ENCODE results near the gene ALCAM.
A peak's percentile ranks its signal among the peaks of the same experiment; 100 is the strongest.

ALCAM gene

DNA sequence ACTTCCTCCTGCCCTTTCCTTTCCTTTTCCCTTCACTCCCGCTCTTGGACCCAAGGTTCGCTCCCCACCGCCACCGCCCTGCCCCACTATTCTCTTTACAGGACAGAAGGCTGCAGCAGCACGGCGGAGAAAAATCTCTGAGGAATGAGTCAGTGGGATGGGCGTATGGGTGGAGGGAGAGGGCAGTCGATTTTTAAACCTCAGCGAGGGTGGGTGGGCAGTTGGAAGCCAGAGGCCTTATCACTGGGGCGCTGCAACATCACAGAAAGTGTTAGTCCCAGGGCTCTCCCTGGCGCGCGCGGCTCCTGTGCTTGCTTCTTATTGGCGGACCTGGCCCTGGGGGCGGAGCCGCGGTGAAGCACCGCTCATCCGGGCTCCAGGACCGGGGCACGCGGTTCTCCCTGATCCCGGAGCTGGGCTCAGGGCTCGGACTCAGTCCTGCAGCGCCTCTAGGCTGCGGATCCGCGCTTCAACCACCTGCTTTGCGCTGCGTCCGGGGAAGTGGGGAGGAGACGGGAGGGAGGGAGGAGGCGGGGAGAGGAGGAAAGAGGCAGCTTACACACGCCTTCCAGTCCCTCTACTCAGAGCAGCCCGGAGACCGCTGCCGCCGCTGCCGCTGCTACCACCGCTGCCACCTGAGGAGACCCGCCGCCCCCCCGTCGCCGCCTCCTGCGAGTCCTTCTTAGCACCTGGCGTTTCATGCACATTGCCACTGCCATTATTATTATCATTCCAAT, at the start of gene ALCAM:
Gene ALCAM, plus strand, starts transcription at position 584 of the 737 bp plus-strand sequence.
- DNase-seq (ENCODE audit: low read depth), result peak; percentile 98
- peak within 1 kb of the TSS; percentile 95 for H3K4me3 ChIP-seq (ENCODE audit: low read depth, low read length)

DNA sequence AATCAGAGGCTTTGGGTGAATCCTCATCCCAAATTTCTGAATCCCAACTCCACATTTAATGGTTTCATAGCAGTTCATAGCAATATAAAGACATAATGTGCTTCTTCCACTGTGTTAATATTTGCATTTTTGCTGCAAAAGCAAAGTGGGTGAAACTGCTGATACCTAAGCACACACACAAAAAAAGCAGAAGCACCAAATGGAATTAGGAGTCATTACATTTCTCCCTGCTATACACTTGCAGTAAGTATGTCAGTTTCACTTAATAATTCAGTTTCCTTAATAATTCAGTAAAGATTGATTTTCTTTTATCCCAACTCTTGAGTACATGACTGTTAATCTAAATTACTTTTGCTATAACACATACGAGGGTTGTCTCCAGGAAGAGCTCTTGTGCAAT, 48.9 kb upstream of the ALCAM start:
- DNase-seq (ENCODE audit: low read depth), result no peak
- H3K4me3 ChIP-seq (ENCODE audit: low read depth, low read length), result no peak overlapping the region

DNA sequence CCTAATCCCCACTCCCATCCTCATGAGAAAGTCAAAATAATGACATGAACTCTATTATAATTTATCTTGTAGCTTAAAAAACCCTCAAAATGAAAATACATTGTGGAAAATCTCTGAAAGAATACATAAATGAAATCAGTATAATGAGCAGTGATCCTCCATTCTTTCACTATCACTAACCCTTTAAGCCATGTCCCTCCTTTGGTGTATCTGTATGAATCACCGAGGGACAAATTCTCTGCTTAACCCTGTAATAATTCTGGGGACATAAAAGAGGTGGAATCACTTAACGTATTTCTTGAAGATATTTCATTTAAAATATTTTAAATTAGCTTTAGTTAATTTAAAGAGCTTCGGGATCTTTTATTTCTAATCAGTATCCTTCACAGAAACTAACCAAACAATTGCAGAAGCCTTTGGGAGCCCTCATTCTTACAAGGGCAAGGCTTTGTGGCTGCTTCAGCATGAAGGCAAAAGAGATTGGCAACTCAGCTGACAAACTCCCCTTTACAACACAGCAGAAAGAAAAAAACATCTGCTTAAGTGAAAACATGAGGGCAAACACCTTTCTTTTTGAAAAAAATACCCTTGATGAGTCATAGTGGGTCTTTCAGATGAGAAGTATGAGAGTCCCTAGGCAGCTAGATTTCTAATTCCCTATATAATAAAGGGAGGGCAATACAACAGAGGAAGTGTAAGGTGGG, 44.0 kb upstream of the ALCAM start:
- DNase-seq (ENCODE audit: low read depth), result no peak
- no peak overlapping the region for H3K4me3 ChIP-seq (ENCODE audit: low read depth, low read length)

DNA sequence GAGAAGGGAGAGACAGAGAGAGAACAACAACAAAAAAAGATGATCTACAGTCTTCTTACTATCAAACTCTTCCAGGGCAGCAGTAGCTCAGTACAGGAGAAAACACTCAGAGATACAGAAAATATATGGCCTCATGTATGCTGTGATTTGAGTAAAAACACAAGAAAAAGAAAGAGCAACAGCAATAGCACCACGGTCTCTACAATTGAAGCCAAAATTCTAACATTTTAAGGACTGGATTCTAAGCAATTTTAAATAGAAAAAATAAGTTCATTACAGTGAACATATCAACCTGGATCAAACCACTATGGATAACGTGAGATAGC, 43.5 kb upstream of the ALCAM start:
- no peak overlapping the region for H3K4me3 ChIP-seq (ENCODE audit: low read depth, low read length)
- DNase-seq (ENCODE audit: low read depth), result no peak

DNA sequence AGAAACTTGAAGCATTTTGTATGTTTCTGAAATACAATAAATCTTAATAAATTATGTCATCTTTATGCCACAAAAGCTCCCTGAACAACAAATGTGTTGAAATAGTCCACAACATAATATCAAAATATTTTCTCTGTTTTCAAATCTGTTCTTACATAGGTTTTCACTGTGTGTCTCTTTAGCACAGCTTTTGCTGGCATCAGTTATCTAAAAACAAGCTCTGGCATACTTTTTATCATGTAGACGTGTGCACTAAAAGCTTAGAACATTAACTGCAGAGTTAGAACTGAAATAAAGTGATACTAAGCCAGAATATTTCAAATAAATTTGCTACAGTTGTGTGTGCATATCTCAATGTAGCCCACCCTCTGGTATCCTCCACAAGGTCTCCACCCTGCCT, 41.8 kb upstream of the ALCAM start:
- no peak overlapping the region for H3K4me3 ChIP-seq (ENCODE audit: low read depth, low read length)
- DNase-seq (ENCODE audit: low read depth), result no peak

DNA sequence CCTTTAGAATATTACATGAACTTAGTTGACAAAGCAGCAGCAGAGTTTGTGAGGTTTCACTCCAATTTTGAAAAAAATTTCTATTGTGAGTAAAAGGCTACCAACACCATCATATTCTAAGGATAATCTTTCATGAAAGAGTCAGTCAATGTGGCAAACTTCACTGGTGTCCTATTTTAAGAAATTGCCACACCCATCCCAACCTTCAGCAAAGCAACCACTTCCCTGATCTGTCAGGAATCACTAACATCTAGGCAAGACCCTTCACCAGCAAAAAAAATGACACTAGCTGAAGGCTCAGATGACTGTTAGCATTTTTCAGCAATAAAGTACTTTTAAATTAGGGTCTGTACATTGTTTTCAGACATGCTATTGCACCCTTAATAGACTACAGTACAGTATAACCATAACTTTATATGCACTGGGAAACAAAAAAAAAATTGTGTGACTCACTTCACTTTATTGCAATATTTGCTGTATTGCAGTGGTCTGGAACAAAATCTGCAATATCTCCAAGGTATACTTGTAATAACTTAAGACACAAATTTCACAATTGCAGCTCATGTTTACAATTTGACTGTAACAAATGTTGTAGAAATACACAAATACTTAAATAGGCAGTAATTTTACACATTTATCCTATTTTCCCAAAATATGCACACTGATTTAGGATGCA, 38.9 kb upstream of the ALCAM start:
- no peak for DNase-seq (ENCODE audit: low read depth)
- no peak overlapping the region for H3K4me3 ChIP-seq (ENCODE audit: low read depth, low read length)

DNA sequence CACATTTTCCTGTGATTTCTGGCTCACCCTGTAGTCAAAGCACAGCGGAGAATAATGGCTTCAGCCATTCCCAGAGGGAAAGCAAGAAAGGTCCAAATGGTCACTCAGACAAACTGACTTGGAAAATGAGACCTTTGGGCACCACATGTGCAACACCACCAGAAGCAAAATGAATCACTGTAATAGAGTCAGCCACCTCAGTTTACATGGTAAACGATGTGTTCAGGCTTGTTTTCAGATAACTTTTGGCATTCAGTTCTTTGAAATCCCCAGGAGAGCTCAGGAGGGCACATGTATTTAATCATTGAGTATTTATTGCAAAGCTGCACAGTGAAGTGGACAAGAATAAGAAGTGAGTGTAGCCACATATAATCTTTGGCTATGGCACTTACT, 38.4 kb upstream of the ALCAM start:
- H3K4me3 ChIP-seq (ENCODE audit: low read depth, low read length), result no peak overlapping the region
- DNase-seq (ENCODE audit: low read depth), result no peak

DNA sequence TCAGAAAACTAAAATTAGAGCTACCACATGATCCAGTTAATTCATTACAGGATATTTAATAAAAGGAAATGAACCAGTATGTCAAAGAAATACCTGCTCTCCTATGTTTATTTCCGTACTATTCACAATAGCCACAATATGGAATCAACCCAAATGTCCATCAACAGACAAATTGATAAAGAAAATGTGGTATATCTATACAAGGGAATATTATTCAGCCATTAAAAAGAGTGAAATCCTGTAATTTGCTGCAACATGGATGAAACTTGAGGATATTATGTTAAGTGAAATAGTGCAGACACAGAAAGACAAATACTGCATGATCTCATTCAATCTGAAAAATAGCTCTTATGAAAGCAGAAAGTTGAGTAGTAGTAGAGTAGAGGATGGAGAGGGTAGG, 33.7 kb upstream of the ALCAM start:
- DNase-seq (ENCODE audit: low read depth), result no peak
- no peak overlapping the region for H3K4me3 ChIP-seq (ENCODE audit: low read depth, low read length)

DNA sequence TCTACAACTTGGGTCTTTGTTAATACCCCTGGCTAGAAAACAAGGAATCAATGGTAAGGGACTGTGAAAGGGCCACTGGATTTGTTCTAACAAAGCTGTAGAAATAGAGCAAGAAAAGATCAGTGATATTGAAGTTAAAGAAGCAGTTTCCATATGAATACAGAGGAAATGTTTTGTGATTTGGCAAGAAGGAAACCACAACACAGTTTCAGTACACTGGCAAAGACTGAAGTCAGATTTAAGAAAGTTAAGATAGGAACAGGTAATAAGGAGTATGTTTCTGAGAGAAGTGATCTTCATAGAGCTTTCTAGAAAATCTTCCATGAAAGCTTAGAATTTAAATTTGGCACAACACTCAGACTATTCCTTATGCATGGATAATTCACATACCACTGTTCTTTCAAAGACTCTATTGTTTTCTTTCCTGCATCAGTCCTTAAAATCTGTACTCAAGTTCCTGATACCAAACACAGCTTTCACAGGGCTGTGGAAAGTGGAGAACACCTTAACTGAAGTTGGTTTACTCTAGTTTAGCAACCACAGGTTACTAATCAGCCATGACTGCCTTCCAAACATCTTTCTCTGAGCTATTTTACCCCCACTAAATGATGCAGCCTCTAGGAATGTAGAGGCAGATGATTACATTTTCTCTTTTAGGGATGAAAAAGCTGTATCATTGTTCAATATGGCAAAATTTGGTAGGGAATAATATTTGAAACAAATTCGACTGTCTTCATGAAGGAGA, 32.4 kb upstream of the ALCAM start:
- no peak for DNase-seq (ENCODE audit: low read depth)
- H3K4me3 ChIP-seq (ENCODE audit: low read depth, low read length), result no peak overlapping the region

DNA sequence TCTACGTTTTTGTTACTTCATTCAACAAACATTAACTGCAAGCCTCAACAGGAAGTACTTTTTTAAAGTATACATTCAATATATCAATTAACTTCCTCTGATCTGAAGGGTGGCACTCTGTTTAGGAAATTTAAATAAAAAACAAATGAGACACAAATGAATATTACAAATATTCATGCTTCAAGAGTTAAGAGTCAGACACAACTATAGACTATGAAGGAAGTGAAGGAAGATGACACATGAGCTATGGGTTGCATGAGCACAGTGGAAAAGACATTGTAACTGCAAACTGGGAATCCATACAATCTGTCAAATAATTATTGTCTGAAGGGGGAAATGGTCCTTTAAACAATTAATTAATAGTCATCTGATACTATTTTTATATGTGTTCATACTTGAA, 26.8 kb upstream of the ALCAM start:
- no peak overlapping the region for H3K4me3 ChIP-seq (ENCODE audit: low read depth, low read length)
- DNase-seq (ENCODE audit: low read depth), result no peak

DNA sequence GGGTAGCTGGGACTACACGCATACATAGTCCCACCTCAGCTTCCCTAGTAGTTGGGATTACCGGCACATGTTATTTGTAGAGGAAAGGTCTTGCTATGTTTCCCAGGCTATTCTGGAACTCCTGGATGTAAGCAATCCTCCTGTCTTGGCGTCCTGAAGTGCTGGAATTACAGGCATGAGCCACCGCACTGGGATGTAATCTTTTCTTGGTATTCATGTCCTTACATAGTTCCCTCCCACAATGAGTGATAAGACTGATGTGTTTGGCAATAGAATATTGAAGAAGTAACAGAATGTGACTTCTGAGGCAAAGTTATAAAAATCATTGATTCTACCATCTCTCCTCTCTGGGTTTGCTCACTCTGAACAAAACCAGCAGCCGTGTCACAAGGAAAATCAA, 22.7 kb upstream of the ALCAM start:
- no peak overlapping the region for H3K4me3 ChIP-seq (ENCODE audit: low read depth, low read length)
- DNase-seq (ENCODE audit: low read depth), result no peak

DNA sequence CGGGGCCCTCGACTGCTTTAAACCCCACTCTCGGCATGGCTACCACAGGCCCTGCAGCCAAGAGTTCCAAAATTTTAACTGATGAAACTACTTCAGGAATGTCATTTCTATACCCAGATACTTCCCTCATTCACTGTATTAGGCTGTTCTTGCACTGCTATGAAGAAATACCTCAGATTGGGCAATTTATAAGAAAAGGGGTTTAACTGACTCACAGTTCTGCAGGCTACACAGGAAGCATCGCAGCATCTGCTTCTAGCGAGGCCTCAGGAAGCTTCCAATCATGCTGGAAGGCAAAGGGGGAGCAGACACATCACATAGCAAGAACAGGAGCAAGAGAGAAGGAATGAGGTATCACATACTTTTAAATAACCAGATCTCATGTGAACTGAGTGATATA, 21.6 kb upstream of the ALCAM start:
- DNase-seq (ENCODE audit: low read depth), result no peak
- no peak overlapping the region for H3K4me3 ChIP-seq (ENCODE audit: low read depth, low read length)

DNA sequence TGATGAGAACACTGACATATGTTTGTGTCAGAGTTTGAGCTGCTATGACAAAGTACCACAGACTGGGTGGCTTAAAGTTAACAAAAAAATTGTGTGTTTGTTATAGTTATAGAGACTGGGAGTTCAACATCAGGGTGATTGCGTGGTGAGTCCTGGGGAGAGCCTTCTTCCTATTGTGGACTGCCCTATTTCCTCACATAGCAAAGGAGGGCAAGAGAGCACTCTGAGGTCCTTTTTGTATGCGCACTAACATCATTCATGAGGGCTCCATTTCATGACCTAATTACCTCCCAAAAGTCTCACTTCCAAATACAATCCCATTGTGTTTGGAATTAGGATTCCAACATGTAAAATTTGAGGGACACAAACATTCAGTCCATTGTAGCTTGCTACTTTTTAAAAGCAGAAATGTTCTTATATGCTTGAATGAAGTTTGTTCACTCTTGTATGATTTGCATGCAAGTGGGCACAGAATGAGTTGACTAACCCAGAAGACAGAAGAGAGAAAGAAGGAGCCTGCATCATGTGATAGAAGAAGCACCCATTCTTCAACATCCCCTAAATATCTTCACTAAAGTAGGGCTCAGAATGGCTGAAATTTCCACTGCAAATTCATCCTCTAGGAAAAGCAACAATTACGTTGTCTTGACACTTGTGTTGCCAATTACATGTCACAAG, 18.9 kb upstream of the ALCAM start:
- DNase-seq (ENCODE audit: low read depth), result no peak
- H3K4me3 ChIP-seq (ENCODE audit: low read depth, low read length), result no peak overlapping the region

DNA sequence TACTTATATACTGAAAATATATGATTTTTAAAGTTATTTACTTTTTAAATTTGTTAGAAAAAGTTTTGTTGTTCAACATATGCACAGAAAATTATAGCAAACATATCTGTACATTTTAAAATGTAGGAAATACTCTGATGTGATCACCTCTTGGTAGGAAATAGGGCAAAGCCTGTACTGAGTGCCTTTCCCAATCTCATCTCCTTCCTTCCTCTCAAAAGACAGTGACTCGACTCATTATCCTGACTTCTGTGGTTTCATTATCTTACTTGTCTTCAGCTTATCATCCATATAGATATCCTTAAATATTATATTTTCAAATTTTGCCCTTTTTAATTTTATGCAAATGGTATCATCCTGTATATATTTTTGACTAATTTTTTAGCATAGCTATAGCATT, 18.4 kb upstream of the ALCAM start:
- no peak overlapping the region for H3K4me3 ChIP-seq (ENCODE audit: low read depth, low read length)
- no peak for DNase-seq (ENCODE audit: low read depth)

DNA sequence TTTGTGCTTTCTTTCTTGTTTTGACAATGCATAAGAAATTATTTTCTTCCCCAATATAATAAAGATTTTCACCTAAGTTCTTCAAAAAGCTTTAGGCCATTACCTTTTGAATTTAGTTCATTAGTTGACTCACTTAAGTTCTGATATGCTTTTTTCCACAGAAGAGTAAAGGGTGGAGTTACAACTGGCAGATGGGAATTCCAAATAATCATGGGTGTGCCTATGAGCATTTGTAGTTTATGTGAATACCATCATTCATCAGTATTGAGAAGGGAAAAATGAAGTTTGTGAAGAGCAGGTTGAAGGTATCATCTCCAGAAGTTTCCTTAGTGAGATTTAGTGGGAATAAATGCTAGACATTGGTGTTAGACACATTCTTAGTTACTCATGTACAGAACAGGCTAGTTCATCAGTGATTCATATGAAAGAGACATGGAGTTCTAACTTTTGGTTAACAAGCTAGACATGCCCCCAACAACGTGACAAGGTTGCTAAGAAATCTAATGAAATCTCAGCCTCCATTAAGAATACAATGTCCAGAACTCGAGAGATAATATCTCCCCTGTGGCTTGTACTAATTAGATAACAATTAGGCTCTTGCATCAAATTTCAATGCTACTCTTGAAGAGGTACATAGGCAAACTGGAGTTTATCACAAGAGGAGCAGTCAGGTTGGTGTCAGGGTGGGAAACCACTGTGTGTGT, 16.9 kb upstream of the ALCAM start:
- no peak overlapping the region for H3K4me3 ChIP-seq (ENCODE audit: low read depth, low read length)

DNA sequence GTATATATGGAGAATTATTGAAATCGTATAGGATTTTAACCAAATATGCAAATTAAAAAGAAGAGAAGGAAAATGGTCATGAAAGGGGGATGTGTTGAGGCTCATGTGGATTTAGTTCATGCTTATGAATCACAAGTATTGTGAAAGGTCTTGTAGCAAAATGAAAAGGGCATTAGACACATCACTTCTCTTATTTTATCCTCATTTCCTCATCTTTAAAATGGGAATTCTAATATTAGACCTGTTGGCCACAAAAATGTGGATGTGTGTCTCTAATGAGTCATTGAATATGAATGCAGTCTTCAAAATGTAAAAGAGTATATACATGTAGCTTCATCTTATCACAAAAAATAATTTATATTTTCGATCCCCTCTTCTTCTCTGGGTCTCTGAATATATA, 14.9 kb upstream of the ALCAM start:
- H3K4me3 ChIP-seq (ENCODE audit: low read depth, low read length), result no peak overlapping the region
- DNase-seq (ENCODE audit: low read depth), result no peak

More for the DNA sequence above, 16.9 kb upstream of the ALCAM start:
- DNase-seq (ENCODE audit: low read depth), result no peak

DNA sequence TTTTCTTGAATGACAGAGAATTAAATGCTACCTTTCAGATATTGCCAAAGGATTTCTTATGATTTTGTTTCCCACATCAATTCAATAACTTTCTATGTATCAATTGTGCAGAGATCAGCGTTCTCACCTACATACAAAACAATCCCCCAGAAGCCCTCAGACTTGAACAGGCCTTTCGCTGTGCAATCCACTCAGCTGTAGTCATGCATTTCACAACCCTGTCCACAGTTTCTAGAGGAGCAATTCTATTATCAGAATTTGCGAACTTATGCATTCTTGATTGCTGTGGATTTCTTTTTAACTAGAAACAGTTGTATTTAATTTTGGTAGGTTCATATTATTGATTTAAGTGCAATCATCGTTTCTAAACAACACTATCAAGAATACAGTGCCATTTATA, 13.7 kb upstream of the ALCAM start:
- H3K4me3 ChIP-seq (ENCODE audit: low read depth, low read length), result no peak overlapping the region
- DNase-seq (ENCODE audit: low read depth), result no peak

DNA sequence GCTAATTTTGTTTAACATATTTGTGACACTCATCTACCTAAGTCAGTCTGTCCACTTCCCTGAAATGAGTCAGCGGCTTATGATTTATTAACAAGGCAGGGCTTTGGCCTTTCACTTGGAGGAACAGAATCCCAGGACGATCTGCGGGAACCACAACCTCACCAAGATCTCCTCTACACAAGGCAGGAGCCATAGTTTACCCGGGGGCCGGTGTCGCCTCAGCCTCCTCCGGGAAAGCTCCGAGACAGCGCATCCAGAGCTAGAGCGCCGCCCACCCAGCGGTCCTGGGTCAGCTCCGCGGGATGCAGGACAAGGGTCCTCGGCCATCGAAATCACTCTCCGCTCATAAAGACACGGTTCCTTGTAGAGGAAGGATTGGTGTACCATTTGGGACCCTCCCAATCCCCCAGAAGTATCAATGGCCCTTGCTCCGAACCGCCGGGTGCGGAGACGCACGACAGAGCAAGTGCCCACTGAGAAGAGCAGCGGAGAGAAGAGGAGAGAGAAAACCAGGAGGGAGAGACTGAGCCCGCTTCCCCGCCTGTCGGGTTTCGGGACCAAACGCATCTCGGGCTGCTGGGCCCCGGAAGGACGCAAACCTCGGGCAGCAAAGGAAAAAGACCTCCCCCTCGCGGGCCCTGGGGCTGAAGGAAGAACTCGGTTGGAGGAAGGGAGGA, 13.1 kb upstream of the ALCAM start:
- H3K4me3 ChIP-seq (ENCODE audit: low read depth, low read length), result peak overlapping the region; percentile 45

DNA sequence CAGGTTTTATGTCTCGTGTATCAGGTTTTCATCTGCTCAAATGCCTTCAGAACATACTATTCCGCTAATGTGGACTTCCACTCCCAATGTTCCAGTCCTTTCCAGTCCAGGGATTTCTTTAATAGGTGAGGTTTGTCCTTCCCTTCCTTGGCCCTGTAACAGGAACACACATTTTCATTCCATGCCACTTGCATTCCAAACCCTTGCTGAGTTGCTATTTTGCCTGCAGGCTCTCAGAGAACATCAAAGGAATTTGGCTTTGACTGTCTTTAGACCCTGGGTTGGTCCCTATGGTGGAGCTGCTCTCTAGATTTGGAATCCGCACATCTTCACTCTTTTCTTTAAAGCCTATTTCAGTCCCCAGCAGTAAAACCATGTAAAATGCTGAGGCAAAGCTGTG, 12.3 kb upstream of the ALCAM start:
- peak overlapping the region; percentile 45 for H3K4me3 ChIP-seq (ENCODE audit: low read depth, low read length)
- no peak for DNase-seq (ENCODE audit: low read depth)

More for the DNA sequence above, 13.1 kb upstream of the ALCAM start:
- DNase-seq (ENCODE audit: low read depth), result no peak

All from skeletal muscle cell (primary cell).